Activated naive CD8-positive, alpha-beta T cell (primary cell): ENCODE results near the gene KAT6B.
"Not testable (repeated sequence)": the region's sequence is repeated elsewhere in the genome, so short reads cannot be mapped to it uniquely, and the experiment has no call there.

ENCODE experiments used
- H3K27ac Mint-ChIP-seq: one replicate; pipeline ENCODE4 v1.8.0; 2021; ENCODE audit warnings: mixed read lengths
- H3K27me3 Mint-ChIP-seq: one replicate; pipeline ENCODE4 v1.8.0; 2021; ENCODE audit warnings: mixed read lengths
- H3K36me3 Mint-ChIP-seq: one replicate; pipeline ENCODE4 v1.8.0; 2021; ENCODE audit warnings: mixed read lengths
- H3K4me1 Mint-ChIP-seq: one replicate; pipeline ENCODE4 v1.8.0; 2021; ENCODE audit warnings: low read depth, mixed read lengths
- H3K4me3 Mint-ChIP-seq: one replicate; pipeline ENCODE4 v1.8.0; 2021; ENCODE audit warnings: mild to moderate bottlenecking, mixed read lengths
- H3K9me3 Mint-ChIP-seq: one replicate; pipeline ENCODE4 v1.8.0; 2021; ENCODE audit warnings: low read depth, mixed read lengths

Gene KAT6B

DNA sequence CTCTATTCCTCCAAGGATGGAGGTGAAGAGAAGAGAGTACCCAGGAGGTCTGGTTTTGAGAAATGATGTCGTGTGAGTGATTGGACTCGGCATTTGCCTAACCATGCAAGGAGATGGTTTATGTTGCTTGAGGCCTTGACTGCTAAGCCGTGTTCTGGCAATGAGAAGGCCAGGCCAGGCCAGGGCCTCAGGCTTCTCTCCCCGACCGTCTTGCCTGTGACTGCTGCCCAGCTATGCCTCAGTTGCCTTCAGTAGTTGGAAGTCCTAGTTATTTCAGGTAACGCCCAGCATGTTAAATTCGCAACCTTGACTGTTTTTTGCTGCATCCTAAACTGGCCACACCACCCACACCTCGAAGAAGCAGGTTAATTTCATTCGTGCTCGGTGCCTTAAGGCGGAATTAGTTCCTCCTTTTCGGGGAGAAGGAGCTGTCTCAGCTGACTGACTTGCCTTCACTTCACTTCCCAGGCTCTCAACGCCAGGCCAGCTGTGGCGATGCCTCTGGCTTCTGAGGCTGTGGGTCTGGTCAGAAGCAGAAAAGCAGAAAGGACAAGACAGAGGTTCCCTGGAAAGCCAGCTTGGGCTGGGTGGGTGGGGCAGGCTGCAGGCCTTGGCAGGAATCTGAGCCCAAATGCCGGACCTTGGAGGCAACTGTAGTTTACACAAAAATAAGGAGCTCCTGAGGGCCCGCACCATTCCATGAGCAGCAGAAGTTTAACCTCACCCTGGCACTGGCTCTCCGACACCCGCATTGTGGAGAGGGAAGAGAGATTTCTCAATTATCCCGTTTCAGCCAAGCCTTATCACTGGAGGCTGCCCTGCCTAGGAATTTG, 223.1 kb downstream of the KAT6B start:
- Mint-ChIP-seq H3K4me3 (no peak overlapping the region), H3K36me3 (no peaks in the 10 kb centered on the region), H3K27ac (no peak overlapping the region), H3K4me1 (peaks cover 2% of the 10 kb centered on the region), H3K9me3 (no peaks in the 10 kb centered on the region), H3K27me3 (peaks cover 1% of the 10 kb centered on the region)

DNA sequence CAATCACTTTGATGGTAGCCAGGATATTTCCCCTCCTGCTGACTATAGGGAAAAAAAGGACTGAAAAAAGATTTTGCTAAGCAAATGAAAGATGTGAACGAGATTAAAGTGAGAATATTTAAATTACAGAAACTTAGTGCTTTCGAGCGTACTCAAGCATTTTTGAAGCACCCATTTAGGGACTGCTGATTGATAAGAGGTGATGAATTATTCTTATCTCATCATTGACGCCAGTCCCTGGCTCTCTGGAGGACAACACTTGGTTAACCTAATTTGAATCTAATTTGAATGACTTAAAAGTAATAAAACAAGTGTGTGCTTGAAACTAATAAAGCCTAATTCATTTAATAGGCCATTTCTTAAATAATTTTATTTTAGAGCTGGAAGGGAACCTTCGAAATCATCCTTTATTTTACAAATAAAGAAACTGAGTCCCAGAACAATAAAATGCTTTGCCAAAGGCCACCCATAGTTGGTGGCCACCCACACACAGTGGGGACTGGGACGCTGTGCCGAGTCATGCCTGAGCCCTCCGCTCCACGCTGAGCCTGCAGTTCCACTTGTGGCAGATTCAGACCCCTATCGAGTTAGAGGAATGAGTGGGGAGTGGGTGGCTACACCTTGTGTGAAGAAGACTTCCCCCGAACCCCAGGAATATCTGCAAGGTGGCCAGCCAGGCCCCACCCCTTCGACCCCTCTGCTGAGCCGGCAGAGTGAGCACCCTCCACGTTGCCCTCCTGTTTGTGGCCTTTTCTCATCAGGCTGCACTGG, 223.9 kb downstream of the KAT6B start:
- H3K36me3 Mint-ChIP-seq = no peaks in the 10 kb centered on the region
- no peaks in the 10 kb centered on the region for H3K9me3 Mint-ChIP-seq
- H3K4me3 Mint-ChIP-seq = no peak overlapping the region
- H3K4me1 Mint-ChIP-seq = no peaks in the 10 kb centered on the region
- H3K27me3 Mint-ChIP-seq = no peaks in the 10 kb centered on the region
- H3K27ac Mint-ChIP-seq = no peak overlapping the region

DNA sequence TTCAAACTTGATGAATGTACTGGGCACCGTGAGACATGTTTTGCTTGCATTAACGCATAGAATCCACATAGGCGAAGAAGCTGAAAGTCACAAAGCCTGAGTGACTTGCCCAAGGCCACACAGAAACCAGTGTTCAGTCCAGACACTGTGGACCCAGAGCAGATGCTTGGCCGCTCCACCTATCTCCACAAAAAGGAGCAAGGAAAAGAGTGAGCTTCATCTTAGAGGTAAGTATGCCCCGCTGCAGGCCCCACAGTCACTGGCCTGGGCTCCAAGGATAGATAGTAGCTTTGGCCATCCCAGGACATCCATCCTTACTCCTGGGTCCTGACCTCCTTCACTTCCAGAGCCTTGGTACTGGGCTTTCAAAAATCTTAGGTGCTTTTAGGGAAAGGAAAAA, 224.9 kb downstream of the KAT6B start:
- peak overlapping the region; percentile 29 for H3K27ac Mint-ChIP-seq
- no peak overlapping the region for H3K4me3 Mint-ChIP-seq
- H3K36me3 Mint-ChIP-seq = no peaks in the 10 kb centered on the region
- no peaks in the 10 kb centered on the region for H3K27me3 Mint-ChIP-seq
- H3K4me1 Mint-ChIP-seq = no peaks in the 10 kb centered on the region
- no peaks in the 10 kb centered on the region for H3K9me3 Mint-ChIP-seq

DNA sequence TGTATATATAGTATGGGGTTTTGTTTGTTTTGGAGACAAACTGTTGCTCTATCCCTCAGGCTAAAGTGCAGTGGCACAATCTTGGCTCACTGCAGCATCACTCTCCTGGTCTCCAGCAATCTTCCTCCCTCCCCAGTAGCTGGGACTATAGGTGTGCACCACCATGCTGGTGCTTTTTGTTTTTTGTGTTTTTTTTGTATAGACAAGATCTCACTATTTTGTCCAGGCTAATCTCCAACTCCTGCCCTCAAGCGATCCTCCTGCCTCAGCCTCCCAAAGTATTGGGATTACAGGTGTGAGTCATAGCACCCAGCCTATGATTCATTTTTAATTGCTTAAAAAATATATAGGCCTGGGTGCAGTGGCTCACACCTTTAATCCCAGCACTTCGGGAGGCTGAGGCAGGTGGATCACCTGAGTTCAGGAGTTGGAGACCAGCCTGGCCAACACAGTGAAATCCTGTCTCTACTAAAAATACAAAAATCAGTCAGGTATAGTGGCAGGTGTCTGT, 229.6 kb downstream of the KAT6B start:
- H3K9me3 Mint-ChIP-seq, H3K4me1 Mint-ChIP-seq, H3K36me3 Mint-ChIP-seq, H3K4me3 Mint-ChIP-seq, H3K27me3 Mint-ChIP-seq, H3K27ac Mint-ChIP-seq: not testable (repeated sequence)

DNA sequence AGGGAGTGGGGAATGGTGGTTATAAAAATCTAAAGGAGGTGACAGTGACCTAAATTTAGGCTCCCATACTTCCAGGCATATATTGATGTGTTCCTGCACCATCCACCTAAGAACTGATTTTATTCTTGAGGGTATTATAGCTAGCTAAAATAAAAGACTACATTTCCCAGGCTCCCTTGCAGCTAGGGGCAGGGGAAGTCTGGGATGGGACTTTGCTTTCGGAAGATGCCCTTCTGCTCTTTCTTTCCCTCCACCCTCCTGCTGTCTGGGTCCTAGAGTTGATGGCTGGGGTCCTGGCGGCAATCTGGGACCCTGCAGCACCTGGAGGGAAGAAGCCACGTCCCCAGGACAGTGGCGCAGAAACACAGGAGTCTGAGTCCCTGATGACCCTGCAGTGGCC, 231.3 kb downstream of the KAT6B start:
- Mint-ChIP-seq H3K27ac (no peak overlapping the region), H3K4me1 (no peaks in the 10 kb centered on the region), H3K4me3 (no peak overlapping the region), H3K9me3 (no peaks in the 10 kb centered on the region), H3K36me3 (no peaks in the 10 kb centered on the region), H3K27me3 (no peaks in the 10 kb centered on the region)

DNA sequence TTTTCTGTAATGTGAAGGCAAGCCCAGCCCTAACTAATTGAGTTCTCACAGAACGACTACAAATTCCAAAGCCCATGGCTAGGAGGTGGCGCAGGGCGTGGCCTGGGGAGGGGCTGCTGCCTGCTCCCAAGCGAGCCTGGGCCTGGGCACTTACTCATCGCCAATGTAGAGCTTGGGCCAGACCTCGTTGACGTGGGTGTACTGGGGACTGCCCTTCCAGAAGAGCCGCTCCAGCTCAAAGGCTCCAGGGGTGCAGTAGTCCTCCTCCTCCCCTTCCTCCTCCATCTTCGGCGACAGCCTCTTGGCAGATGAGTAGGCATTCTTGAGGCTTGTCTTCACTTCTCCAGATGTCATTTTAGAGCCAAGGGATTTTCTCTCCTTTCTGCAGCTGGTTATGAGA, 231.8 kb downstream of the KAT6B start:
- H3K27ac Mint-ChIP-seq = no peak overlapping the region
- no peaks in the 10 kb centered on the region for H3K4me1 Mint-ChIP-seq
- H3K9me3 Mint-ChIP-seq = no peaks in the 10 kb centered on the region
- no peak overlapping the region for H3K4me3 Mint-ChIP-seq
- no peaks in the 10 kb centered on the region for H3K27me3 Mint-ChIP-seq
- H3K36me3 Mint-ChIP-seq = no peaks in the 10 kb centered on the region

- Mint-ChIP-seq H3K4me3 (no peak overlapping the region), H3K4me1 (no peaks in the 10 kb centered on the region), H3K9me3 (no peaks in the 10 kb centered on the region), H3K36me3 (no peaks in the 10 kb centered on the region), H3K27ac (no peak overlapping the region), H3K27me3 (no peaks in the 10 kb centered on the region)
Measured at GRCh38 chr10:75061709-75062505, 235.5 kb downstream of the KAT6B start.

- no peaks in the 10 kb centered on the region for H3K27me3 Mint-ChIP-seq
- H3K27ac Mint-ChIP-seq = no peak overlapping the region
- H3K36me3 Mint-ChIP-seq = no peaks in the 10 kb centered on the region
- H3K4me3 Mint-ChIP-seq = no peak overlapping the region
- H3K9me3 Mint-ChIP-seq = no peaks in the 10 kb centered on the region
- H3K4me1 Mint-ChIP-seq = no peaks in the 10 kb centered on the region
Measured at GRCh38 chr10:75062506-75063299, 236.3 kb downstream of the KAT6B start.

GRCh38 chr10:75063461-75064230, 237.2 kb downstream of the KAT6B start:
- Mint-ChIP-seq H3K9me3 (no peaks in the 10 kb centered on the region), H3K36me3 (no peaks in the 10 kb centered on the region), H3K27ac (no peak overlapping the region), H3K4me3 (no peak overlapping the region), H3K4me1 (no peaks in the 10 kb centered on the region), H3K27me3 (no peaks in the 10 kb centered on the region)

DNA sequence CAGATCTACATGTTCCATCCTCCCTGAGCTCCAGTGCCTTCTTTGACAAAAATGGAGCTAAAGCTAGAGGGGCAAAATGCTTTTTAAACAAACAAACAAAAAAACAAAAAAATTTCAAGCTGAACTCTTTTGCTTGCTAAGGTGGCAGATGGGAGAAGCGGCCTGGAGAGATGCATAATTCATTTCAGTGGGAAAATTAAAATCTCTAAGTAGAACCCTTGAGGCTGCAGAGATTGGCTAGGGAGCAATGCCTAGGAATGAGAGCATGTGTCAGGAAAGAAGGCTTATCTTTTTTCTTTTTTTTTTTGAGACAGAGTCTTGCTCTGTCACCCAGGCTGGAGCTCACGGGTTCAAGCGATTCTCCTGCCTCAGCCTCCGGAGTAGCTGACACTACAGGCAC, 238.7 kb downstream of the KAT6B start:
- Mint-ChIP-seq H3K4me1 (no peaks in the 10 kb centered on the region), H3K27me3 (no peaks in the 10 kb centered on the region), H3K27ac (no peak overlapping the region), H3K9me3 (no peaks in the 10 kb centered on the region), H3K36me3 (no peaks in the 10 kb centered on the region), H3K4me3 (no peak overlapping the region)

GRCh38 chr10:75066271-75066670, 239.9 kb downstream of the KAT6B start:
- Mint-ChIP-seq H3K4me1 (no peaks in the 10 kb centered on the region), H3K36me3 (no peaks in the 10 kb centered on the region), H3K4me3 (no peak overlapping the region), H3K27ac (no peak overlapping the region), H3K27me3 (no peaks in the 10 kb centered on the region), H3K9me3 (no peaks in the 10 kb centered on the region)

GRCh38 chr10:75067272-75067671, 240.9 kb downstream of the KAT6B start:
- no peak overlapping the region for H3K27ac Mint-ChIP-seq
- no peak overlapping the region for H3K4me3 Mint-ChIP-seq
- H3K4me1 Mint-ChIP-seq = no peaks in the 10 kb centered on the region
- no peaks in the 10 kb centered on the region for H3K27me3 Mint-ChIP-seq
- H3K9me3 Mint-ChIP-seq = no peaks in the 10 kb centered on the region
- H3K36me3 Mint-ChIP-seq = no peaks in the 10 kb centered on the region

- Mint-ChIP-seq H3K27ac (no peak overlapping the region), H3K36me3 (no peaks in the 10 kb centered on the region), H3K27me3 (no peaks in the 10 kb centered on the region), H3K4me3 (no peak overlapping the region), H3K9me3 (no peaks in the 10 kb centered on the region), H3K4me1 (no peaks in the 10 kb centered on the region)
Measured at GRCh38 chr10:75068523-75068922, 242.1 kb downstream of the KAT6B start.

DNA sequence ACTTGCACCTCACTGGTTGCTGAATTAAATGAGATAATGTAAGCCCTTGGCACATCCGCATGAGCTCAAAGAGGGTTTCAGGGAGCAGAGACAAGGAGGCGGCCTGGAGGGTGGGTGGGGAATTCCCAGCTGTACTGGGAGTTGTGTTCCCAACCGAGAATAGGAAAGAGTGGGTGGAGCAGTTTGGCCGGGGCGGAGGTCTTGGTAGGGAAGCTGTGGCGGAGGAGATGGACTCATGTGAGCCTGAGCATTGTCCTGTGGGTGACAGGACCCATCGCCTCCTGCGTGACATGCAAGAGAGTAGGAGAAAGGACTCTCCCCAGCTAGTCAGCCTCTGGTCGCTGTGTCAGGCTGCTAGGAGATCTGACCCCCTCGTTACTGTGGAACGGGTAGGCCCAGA, 244.1 kb downstream of the KAT6B start:
- Mint-ChIP-seq H3K4me3 (no peak overlapping the region), H3K36me3 (no peaks in the 10 kb centered on the region), H3K9me3 (no peaks in the 10 kb centered on the region), H3K27ac (no peak overlapping the region), H3K4me1 (no peaks in the 10 kb centered on the region), H3K27me3 (no peaks in the 10 kb centered on the region)
